ENCODE measurements around the gene TTC9B.

The TTC9B gene

DNA sequence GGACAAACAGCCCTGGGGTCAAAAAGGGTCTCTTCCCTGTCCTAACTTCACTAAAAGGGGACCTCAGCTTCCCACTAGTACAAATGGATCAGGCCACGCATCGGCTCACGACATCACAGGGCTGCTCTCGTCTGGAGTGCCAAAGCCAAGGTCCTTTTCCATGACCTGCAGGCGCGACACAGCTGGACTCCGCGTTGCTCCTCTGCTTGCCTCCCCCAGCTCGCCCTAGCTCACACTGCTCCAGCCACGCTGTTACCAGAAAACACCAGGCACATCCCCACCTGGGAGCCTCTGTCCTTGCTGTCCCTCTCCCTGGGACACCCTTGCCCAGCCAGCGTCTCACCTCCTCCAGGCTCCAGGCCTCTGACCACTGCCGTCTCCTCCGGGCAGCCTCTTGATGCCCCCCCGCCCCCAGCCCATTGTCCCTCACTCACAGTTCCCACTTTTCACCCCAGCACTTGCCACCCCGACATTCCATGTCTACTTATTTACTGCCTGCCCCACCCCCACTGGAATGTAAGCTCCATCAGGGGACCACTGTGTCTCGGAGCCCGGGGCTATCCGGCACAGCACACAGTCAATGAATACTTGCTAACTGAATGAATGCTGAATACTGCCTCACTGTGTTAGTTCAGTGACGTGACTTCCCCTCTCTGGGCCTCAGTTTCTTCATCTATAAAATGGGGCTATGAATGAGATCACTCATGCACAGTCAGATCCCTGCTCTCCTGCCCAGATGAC, 46.3 kb upstream of the TTC9B start:
- H3K27ac ChIP-seq (replicated peaks) = no peak overlapping the region
- DNase-seq (ENCODE audit: low read depth in 1 of 2, low spot score in 1 of 2) = no peak
- TF ChIP-seq, protein P1, sequence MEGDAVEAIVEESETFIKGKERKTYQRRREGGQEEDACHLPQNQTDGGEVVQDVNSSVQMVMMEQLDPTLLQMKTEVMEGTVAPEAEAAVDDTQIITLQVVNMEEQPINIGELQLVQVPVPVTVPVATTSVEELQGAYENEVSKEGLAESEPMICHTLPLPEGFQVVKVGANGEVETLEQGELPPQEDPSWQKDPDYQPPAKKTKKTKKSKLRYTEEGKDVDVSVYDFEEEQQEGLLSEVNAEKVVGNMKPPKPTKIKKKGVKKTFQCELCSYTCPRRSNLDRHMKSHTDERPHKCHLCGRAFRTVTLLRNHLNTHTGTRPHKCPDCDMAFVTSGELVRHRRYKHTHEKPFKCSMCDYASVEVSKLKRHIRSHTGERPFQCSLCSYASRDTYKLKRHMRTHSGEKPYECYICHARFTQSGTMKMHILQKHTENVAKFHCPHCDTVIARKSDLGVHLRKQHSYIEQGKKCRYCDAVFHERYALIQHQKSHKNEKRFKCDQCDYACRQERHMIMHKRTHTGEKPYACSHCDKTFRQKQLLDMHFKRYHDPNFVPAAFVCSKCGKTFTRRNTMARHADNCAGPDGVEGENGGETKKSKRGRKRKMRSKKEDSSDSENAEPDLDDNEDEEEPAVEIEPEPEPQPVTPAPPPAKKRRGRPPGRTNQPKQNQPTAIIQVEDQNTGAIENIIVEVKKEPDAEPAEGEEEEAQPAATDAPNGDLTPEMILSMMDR (IDR thresholded peaks at IDR 0.05; ENCODE audit: insufficient read depth, low read length) = no peak
- TF ChIP-seq POLR2AphosphoS5 (IDR thresholded peaks at IDR 0.05; ENCODE audit: low read depth) = no peak
- TF ChIP-seq, protein P2, sequence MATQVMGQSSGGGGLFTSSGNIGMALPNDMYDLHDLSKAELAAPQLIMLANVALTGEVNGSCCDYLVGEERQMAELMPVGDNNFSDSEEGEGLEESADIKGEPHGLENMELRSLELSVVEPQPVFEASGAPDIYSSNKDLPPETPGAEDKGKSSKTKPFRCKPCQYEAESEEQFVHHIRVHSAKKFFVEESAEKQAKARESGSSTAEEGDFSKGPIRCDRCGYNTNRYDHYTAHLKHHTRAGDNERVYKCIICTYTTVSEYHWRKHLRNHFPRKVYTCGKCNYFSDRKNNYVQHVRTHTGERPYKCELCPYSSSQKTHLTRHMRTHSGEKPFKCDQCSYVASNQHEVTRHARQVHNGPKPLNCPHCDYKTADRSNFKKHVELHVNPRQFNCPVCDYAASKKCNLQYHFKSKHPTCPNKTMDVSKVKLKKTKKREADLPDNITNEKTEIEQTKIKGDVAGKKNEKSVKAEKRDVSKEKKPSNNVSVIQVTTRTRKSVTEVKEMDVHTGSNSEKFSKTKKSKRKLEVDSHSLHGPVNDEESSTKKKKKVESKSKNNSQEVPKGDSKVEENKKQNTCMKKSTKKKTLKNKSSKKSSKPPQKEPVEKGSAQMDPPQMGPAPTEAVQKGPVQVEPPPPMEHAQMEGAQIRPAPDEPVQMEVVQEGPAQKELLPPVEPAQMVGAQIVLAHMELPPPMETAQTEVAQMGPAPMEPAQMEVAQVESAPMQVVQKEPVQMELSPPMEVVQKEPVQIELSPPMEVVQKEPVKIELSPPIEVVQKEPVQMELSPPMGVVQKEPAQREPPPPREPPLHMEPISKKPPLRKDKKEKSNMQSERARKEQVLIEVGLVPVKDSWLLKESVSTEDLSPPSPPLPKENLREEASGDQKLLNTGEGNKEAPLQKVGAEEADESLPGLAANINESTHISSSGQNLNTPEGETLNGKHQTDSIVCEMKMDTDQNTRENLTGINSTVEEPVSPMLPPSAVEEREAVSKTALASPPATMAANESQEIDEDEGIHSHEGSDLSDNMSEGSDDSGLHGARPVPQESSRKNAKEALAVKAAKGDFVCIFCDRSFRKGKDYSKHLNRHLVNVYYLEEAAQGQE (IDR thresholded peaks at IDR 0.05; ENCODE audit: insufficient replicate concordance, low read depth) = no peak
- TF ChIP-seq GABPA (IDR thresholded peaks at IDR 0.05; ENCODE audit: low read depth) = no peak
- TF ChIP-seq SPI1 (IDR thresholded peaks at IDR 0.05; ENCODE audit: borderline replicate concordance, low read depth) = no peak
- H3K27me3 ChIP-seq (ENCODE audit: insufficient read depth, poor library complexity, severe bottlenecking) = no peaks in the 10 kb centered on the region
- H3K4me3 ChIP-seq (replicated peaks; ENCODE audit: insufficient read depth, low read length) = no peak overlapping the region

DNA sequence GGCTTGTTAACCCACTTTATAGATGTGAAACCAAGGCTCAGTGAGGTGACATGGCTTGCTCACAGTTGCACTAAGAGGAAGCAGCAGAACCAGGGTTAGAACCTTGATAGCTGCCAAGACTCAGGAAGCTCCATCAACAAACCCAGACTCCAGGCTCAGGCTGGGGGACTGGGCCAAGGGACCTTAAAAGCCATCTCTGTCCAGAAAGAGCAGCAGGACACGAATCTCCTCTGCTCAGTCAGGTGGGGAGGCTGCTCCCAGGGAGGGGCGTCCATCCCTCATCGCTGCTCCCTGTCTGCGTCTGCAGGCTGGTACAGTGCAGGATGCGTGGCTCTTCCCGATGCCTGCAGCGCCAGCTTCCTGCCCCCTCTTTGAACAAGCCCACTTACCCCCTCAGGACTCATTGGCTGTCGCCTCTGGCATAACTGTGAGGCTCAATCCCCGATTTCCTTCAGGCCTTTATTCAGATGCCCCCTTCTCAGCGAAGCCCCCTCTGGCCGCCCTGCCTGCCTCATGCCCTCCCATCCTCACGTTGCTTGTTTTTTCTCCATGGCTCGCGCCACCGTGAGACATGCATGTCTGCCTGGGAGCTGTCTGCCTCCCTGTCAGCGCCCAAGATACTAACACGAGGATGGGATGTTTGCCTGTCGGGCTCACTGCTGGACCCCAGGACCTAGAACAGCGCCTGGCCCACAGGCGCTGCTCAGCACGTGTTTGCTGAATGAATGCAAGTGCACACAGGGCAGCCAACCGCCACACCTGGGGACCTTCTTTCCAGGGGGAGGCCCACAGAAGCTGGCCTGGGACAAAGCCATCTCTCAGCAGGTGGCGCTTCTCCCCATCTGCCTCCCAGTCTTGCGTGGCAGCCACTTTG, 45.5 kb upstream of the TTC9B start:
- DNase-seq (ENCODE audit: low read depth in 1 of 2, low spot score in 1 of 2) = no peak
- TF ChIP-seq GABPA (IDR thresholded peaks at IDR 0.05; ENCODE audit: low read depth) = no peak
- TF ChIP-seq, protein P1 (IDR thresholded peaks at IDR 0.05; ENCODE audit: insufficient read depth, low read length) = no peak
- TF ChIP-seq POLR2AphosphoS5 (IDR thresholded peaks at IDR 0.05; ENCODE audit: low read depth) = no peak
- TF ChIP-seq, protein P2 (IDR thresholded peaks at IDR 0.05; ENCODE audit: insufficient replicate concordance, low read depth) = no peak
- TF ChIP-seq SPI1 (IDR thresholded peaks at IDR 0.05; ENCODE audit: borderline replicate concordance, low read depth) = no peak
- Histone ChIP-seq H3K27me3 (ENCODE audit: insufficient read depth, poor library complexity, severe bottlenecking) (no peaks in the 10 kb centered on the region), H3K4me3 (replicated peaks; ENCODE audit: insufficient read depth, low read length) (no peak overlapping the region), H3K27ac (replicated peaks) (no peak overlapping the region)

DNA sequence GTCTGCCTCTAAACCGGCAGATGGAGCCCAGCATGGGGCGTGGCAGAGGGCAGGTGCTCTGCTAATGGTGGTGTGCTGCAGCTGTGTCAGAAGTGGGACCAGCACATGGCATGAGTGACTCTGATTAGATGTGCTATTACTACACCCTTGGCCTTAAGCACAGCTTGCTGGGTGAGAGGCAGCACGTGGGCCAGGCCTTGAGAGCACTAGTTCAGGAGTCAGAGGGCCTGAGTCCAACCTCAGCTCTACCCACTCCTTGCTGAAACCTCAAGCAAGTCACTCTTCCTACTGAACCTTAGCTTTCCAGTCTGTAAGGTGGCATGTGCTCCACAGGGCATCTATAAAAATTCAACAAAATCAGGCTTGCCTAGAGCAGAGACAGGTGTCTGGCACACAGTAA, 44.2 kb upstream of the TTC9B start:
- TF ChIP-seq GABPA (IDR thresholded peaks at IDR 0.05; ENCODE audit: low read depth) = no peak
- TF ChIP-seq POLR2AphosphoS5 (IDR thresholded peaks at IDR 0.05; ENCODE audit: low read depth) = no peak
- TF ChIP-seq, protein P1 (IDR thresholded peaks at IDR 0.05; ENCODE audit: insufficient read depth, low read length) = no peak
- TF ChIP-seq SPI1 (IDR thresholded peaks at IDR 0.05; ENCODE audit: borderline replicate concordance, low read depth) = no peak
- TF ChIP-seq, protein P2 (IDR thresholded peaks at IDR 0.05; ENCODE audit: insufficient replicate concordance, low read depth) = no peak
- H3K27ac ChIP-seq (replicated peaks) = no peak overlapping the region
- H3K27me3 ChIP-seq (ENCODE audit: insufficient read depth, poor library complexity, severe bottlenecking) = no peaks in the 10 kb centered on the region
- DNase-seq (ENCODE audit: low read depth in 1 of 2, low spot score in 1 of 2) = no peak
- H3K4me3 ChIP-seq (replicated peaks; ENCODE audit: insufficient read depth, low read length) = no peak overlapping the region
